ENCODE measurements around the gene SH3GL3. TPM values are rescaled to one million over a fixed set of nuclear protein-coding genes. Genes with fewer than 3 reads are reported as not detected.

The SH3GL3 gene
- total and polyA plus RNA-seq, 2 of the 13 experiments (the other 11 are each of a cell fraction or from before 2014, with no cell fraction given) = not detected

GRCh38 chr15:83462953-83463433 is 15.9 kb downstream of the SH3GL3 start (continued):
- TF ChIP-seq SNAPC4 (CRISPR knock-in tag; IDR thresholded peaks at IDR 0.05) = no peak
- TF ChIP-seq, protein P1, sequence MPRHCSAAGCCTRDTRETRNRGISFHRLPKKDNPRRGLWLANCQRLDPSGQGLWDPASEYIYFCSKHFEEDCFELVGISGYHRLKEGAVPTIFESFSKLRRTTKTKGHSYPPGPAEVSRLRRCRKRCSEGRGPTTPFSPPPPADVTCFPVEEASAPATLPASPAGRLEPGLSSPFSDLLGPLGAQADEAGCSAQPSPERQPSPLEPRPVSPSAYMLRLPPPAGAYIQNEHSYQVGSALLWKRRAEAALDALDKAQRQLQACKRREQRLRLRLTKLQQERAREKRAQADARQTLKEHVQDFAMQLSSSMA (CRISPR knock-in tag; IDR thresholded peaks at IDR 0.05) = no peak
- no peak for TF ChIP-seq ZFP91 (CRISPR knock-in tag; IDR thresholded peaks at IDR 0.05; ENCODE audit: borderline replicate concordance)
- TF ChIP-seq HDAC6 (IDR thresholded peaks at IDR 0.05; ENCODE audit: low read depth, low read length) = no peak
- TF ChIP-seq ATF1 (CRISPR knock-in tag; IDR thresholded peaks at IDR 0.05) = no peak
- TF ChIP-seq MXD4 (CRISPR knock-in tag; IDR thresholded peaks at IDR 0.05) = no peak
- TF ChIP-seq TIGD3 (CRISPR knock-in tag; IDR thresholded peaks at IDR 0.05; ENCODE audit: borderline replicate concordance) = no peak
- no peak for TF ChIP-seq ADNP (CRISPR knock-in tag; IDR thresholded peaks at IDR 0.05)
- TF ChIP-seq, protein P2, sequence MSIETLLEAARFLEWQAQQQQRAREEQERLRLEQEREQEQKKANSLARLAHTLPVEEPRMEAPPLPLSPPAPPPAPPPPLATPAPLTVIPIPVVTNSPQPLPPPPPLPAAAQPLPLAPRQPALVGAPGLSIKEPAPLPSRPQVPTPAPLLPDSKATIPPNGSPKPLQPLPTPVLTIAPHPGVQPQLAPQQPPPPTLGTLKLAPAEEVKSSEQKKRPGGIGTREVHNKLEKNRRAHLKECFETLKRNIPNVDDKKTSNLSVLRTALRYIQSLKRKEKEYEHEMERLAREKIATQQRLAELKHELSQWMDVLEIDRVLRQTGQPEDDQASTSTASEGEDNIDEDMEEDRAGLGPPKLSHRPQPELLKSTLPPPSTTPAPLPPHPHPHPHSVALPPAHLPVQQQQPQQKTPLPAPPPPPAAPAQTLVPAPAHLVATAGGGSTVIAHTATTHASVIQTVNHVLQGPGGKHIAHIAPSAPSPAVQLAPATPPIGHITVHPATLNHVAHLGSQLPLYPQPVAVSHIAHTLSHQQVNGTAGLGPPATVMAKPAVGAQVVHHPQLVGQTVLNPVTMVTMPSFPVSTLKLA (IDR thresholded peaks at IDR 0.05) = no peak

Data from HepG2 (cell line).